ENCODE data around the gene KCNH6.

The KCNH6 gene

GRCh38 chr17:63550817-63551639 is 27.9 kb downstream of the KCNH6 start:
- peaks cover 43 to 44% of the 10 kb centered on the region in 2 experiments for H3K4me1 ChIP-seq (ENCODE audit: control insufficient read depth in 1 of 2, insufficient read depth in 1 of 2, low read depth in 1 of 2, low read length in 1 of 2)
- H3K4me3 ChIP-seq (ENCODE audit: low read depth in 1 of 2, low read length in 1 of 2): peak overlapping the region; percentile 93 to 98
- no peaks in the 10 kb centered on the region for H3K36me3 ChIP-seq
- peak overlapping the region; percentile 90 for H3K27ac ChIP-seq
- no peaks in the 10 kb centered on the region for H3K27me3 ChIP-seq
- TF ChIP-seq CTCF (IDR thresholded peaks at IDR 0.05): no peak
- H3K9me3 ChIP-seq: no peaks in the 10 kb centered on the region

GRCh38 chr17:63552211-63552610 is 29.1 kb downstream of the KCNH6 start:
- no peak for TF ChIP-seq CTCF (IDR thresholded peaks at IDR 0.05)
- Histone ChIP-seq H3K9me3 (no peaks in the 10 kb centered on the region), H3K4me1 (ENCODE audit: control insufficient read depth in 1 of 2, insufficient read depth in 1 of 2, low read depth in 1 of 2, low read length in 1 of 2) (peaks cover 43 to 44% of the 10 kb centered on the region in 2 experiments), H3K27ac (peak overlapping the region; percentile 54), H3K4me3 (ENCODE audit: low read depth in 1 of 2, low read length in 1 of 2) (peak overlapping the region in 1 of 2 experiments; percentile 93), H3K36me3 (no peaks in the 10 kb centered on the region), H3K27me3 (no peaks in the 10 kb centered on the region)

- Histone ChIP-seq H3K36me3 (no peaks in the 10 kb centered on the region), H3K9me3 (no peaks in the 10 kb centered on the region), H3K27ac (peak overlapping the region; percentile 44), H3K27me3 (no peaks in the 10 kb centered on the region), H3K4me1 (ENCODE audit: control insufficient read depth in 1 of 2, insufficient read depth in 1 of 2, low read depth in 1 of 2, low read length in 1 of 2) (peaks cover 31 to 34% of the 10 kb centered on the region in 2 experiments), H3K4me3 (ENCODE audit: low read depth in 1 of 2, low read length in 1 of 2) (no peak overlapping the region)
- no peak for TF ChIP-seq CTCF (IDR thresholded peaks at IDR 0.05)
These were observed 32.5 kb downstream of the KCNH6 start for GRCh38 chr17:63555500-63556156.

- Histone ChIP-seq H3K4me1 (ENCODE audit: control insufficient read depth in 1 of 2, insufficient read depth in 1 of 2, low read depth in 1 of 2, low read length in 1 of 2) (peaks cover 14 to 18% of the 10 kb centered on the region in 2 experiments), H3K36me3 (no peaks in the 10 kb centered on the region), H3K9me3 (no peaks in the 10 kb centered on the region), H3K27ac (no peak overlapping the region), H3K4me3 (ENCODE audit: low read depth in 1 of 2, low read length in 1 of 2) (no peak overlapping the region), H3K27me3 (no peaks in the 10 kb centered on the region)
- TF ChIP-seq CTCF (IDR thresholded peaks at IDR 0.05): no peak
These were observed 34.3 kb downstream of the KCNH6 start for GRCh38 chr17:63557416-63557815.

GRCh38 chr17:63558441-63558840 is 35.3 kb downstream of the KCNH6 start:
- Histone ChIP-seq H3K4me1 (ENCODE audit: control insufficient read depth in 1 of 2, insufficient read depth in 1 of 2, low read depth in 1 of 2, low read length in 1 of 2) (peaks cover 7 to 10% of the 10 kb centered on the region in 2 experiments), H3K9me3 (no peaks in the 10 kb centered on the region), H3K27ac (no peak overlapping the region), H3K36me3 (no peaks in the 10 kb centered on the region), H3K4me3 (ENCODE audit: low read depth in 1 of 2, low read length in 1 of 2) (no peak overlapping the region), H3K27me3 (no peaks in the 10 kb centered on the region)
- no peak for TF ChIP-seq CTCF (IDR thresholded peaks at IDR 0.05)
